Spleen (tissue), 7 donors: ENCODE results near the gene PKD1.

Experiments
- POLR2AphosphoS5 ChIP-seq, 3 donors: sonication (generic); formaldehyde crosslinking; IDR thresholded peaks; one replicate each; pipeline ENCODE4 v1.5.1; 2017; ENCODE audit warnings: antibody characterized with exemption in 3 of 3
- TF ChIP-seq, protein P1 (sequence below), 11 experiments: fragments of 200-600 bp in 7 of 11; fragments of 450-650 bp in 4 of 11; sonication (generic) in 4 of 11; IDR thresholded peaks in 8 of 11; conservative IDR thresholded peaks in 3 of 11; 1 replicate in 7 of 11; 2 replicates in 4 of 11; pipeline versions ENCODE4 v1.4.0 to v1.8.0; 2016 to 2021; ENCODE audit warnings: antibody characterized with exemption in 11 of 11, inconsistent platforms in 4 of 11, mild to moderate bottlenecking in 1 of 11
- donor health status: DM: no; HTN: no; CAD: no; lungs with moderate emphysema.
- donor health status: DM: no; HTN: no; CAD: no.
- donor health status: DM: no; HTN: no; CAD: no.

DNA sequence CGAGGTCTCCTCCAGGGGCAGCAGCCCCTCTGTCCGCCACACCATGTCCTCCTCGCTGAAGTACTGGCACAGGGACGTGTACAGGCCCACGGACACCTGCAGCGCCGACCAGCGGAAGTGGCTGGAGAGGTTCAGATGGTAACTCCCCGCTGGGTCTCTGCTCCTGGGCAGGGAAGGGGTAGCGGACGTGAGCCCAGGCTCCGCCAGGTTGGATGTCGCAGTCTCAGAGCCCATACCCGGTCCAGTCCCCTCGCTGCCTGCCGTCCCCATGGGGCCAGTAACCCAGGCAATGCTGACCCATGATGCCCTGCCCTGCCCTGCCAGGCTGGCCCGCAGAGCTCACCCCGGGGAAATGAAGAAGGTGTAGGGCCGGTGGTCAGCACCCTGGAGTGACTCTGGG, 33.2 kb downstream of the PKD1 start:
- no peak for TF ChIP-seq POLR2AphosphoS5 (IDR thresholded peaks at IDR 0.05)
- TF ChIP-seq, protein P1, sequence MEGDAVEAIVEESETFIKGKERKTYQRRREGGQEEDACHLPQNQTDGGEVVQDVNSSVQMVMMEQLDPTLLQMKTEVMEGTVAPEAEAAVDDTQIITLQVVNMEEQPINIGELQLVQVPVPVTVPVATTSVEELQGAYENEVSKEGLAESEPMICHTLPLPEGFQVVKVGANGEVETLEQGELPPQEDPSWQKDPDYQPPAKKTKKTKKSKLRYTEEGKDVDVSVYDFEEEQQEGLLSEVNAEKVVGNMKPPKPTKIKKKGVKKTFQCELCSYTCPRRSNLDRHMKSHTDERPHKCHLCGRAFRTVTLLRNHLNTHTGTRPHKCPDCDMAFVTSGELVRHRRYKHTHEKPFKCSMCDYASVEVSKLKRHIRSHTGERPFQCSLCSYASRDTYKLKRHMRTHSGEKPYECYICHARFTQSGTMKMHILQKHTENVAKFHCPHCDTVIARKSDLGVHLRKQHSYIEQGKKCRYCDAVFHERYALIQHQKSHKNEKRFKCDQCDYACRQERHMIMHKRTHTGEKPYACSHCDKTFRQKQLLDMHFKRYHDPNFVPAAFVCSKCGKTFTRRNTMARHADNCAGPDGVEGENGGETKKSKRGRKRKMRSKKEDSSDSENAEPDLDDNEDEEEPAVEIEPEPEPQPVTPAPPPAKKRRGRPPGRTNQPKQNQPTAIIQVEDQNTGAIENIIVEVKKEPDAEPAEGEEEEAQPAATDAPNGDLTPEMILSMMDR (IDR thresholded peaks at IDR 0.05 in 8 of 11, conservative IDR thresholded peaks at IDR 0.05 in 3 of 11), result no peak
